GM12864 (cell line): ENCODE data around the gene ELMO1.

Source experiments
- DNase-seq: peaks from one replicate; pipeline ENCODE4 v3.0.0-alpha.2; 2011; ENCODE audit warnings: low read depth
- H3K4me3 ChIP-seq: 2 replicates; pipeline ENCODE4 v1.5.1; 2011; ENCODE audit warnings: mild to moderate bottlenecking, low read depth, low read length, control low read depth
- TF ChIP-seq, protein P1 (sequence below): IDR thresholded peaks from 2 replicates; pipeline ENCODE4 v1.5.1; 2011; ENCODE audit warnings: low read depth, mild to moderate bottlenecking, moderate library complexity, low read length, control low read depth, inconsistent platforms; ENCODE audit errors: missing control alignments

The ELMO1 gene

GRCh38 chr7:37414352-37414983 lies 34.2 kb downstream of the ELMO1 start:
- no peak overlapping the region for H3K4me3 ChIP-seq
- no peak for DNase-seq
- TF ChIP-seq, protein P1, sequence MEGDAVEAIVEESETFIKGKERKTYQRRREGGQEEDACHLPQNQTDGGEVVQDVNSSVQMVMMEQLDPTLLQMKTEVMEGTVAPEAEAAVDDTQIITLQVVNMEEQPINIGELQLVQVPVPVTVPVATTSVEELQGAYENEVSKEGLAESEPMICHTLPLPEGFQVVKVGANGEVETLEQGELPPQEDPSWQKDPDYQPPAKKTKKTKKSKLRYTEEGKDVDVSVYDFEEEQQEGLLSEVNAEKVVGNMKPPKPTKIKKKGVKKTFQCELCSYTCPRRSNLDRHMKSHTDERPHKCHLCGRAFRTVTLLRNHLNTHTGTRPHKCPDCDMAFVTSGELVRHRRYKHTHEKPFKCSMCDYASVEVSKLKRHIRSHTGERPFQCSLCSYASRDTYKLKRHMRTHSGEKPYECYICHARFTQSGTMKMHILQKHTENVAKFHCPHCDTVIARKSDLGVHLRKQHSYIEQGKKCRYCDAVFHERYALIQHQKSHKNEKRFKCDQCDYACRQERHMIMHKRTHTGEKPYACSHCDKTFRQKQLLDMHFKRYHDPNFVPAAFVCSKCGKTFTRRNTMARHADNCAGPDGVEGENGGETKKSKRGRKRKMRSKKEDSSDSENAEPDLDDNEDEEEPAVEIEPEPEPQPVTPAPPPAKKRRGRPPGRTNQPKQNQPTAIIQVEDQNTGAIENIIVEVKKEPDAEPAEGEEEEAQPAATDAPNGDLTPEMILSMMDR = no peak

DNA sequence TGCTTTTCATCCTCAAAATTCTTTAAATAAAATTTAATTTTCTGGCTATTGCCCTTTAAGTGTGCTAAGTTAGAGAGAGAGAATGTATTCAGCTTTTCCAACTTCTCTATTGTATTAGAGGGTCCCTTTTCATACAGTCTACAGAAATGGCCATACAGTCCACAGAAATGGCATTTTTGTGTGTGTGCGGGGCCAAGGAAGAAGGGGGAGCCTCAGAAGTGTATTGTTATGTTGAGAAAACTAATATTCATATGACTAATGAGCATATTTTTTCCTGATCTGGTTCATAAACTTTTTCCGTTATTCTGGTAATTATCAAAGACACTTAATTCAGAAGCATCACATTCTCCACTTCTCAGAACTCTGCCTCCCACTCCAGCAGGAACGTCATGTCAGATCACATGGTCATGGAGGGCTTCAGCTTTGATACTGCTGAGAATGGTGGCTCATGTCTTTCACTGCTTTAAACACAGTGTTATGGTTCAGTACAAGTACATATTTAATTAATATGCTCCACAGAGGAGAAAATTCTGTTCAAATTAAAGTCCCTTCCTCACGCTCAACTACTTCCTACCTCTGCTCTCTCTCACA lies 37.1 kb downstream of the ELMO1 start:
- DNase-seq = no peak
- TF ChIP-seq, protein P1 = no peak
- H3K4me3 ChIP-seq = no peak overlapping the region

GRCh38 chr7:37410305-37411229 lies 38.1 kb downstream of the ELMO1 start:
- no peak for DNase-seq
- no peak overlapping the region for H3K4me3 ChIP-seq
- TF ChIP-seq, protein P1 = no peak

- TF ChIP-seq, protein P1 = no peak
- no peak overlapping the region for H3K4me3 ChIP-seq
- DNase-seq = no peak
Measured at GRCh38 chr7:37409461-37409860, 39.2 kb downstream of the ELMO1 start.

- H3K4me3 ChIP-seq = no peak overlapping the region; the same call in 1 of the 2 replicates
- DNase-seq = no peak
- TF ChIP-seq, protein P1 = no peak
Measured at GRCh38 chr7:37408291-37409228, 40.1 kb downstream of the ELMO1 start.

GRCh38 chr7:37405603-37406122 lies 43.0 kb downstream of the ELMO1 start:
- H3K4me3 ChIP-seq = no peak overlapping the region
- TF ChIP-seq, protein P1 = no peak
- DNase-seq = no peak
